HepG2 (cell line): Measurements from ENCODE around the gene LSM11. TPM values are rescaled to one million over a fixed set of nuclear protein-coding genes. Genes with fewer than 3 reads are reported as not detected.

Experiments
- ATAC-seq: fragments of 200-7000 bp; cut with Tn5 transposase; 3 replicates; pipeline ENCODE4 v1.9.1; 2020; ENCODE audit warnings: mild to moderate bottlenecking, moderate library complexity
- BruUV-seq: library from RNA; stranded (reverse); fragments of 400-500 nt; replicated peaks from 2 replicates; lab custom pipeline; 2021; lab: Mats Ljungman, UMichigan
- CTCF ChIA-PET: fragments of 300-600 bp; formaldehyde crosslinking; extraction: SDS; loops from one replicate; lab custom pipeline; 2021; ENCODE audit warnings: low total read pairs, inconsistent platforms, low intra/inter-chr PET ratio; lab: Yijun Ruan, JAX
- POLR2A ChIA-PET: fragments of 350-600 bp; sonication (Branson Sonifier 250); formaldehyde crosslinking; loops from one replicate; lab custom pipeline; 2020; ENCODE audit warnings: antibody characterized with exemption, inconsistent platforms; lab: Yijun Ruan, JAX
- DNase-seq: peaks from one replicate; pipeline ENCODE4 v3.0.0-alpha.2; 2015; ENCODE audit warnings: low spot score
- FAIRE-seq: peaks from 3 replicates; lab custom pipeline; 2011; peaks lifted over from hg19 to GRCh38; lab: Jason Lieb, UNC
- H2AFZ ChIP-seq: one replicate; pipeline ENCODE4 v1.6.1; 2011; ENCODE audit warnings: low read length, inconsistent platforms
- H3K27ac ChIP-seq: fragments of 300-600 bp; 3 replicates; pipeline ENCODE4 v1.8.0; 2011; ENCODE audit warnings: mixed run types, mild to moderate bottlenecking, mixed read lengths, low read length, inconsistent platforms; ENCODE audit not compliant: insufficient read depth; ENCODE audit errors: extremely low read length
- H3K27me3 ChIP-seq, 2 experiments: fragments of 200-600 bp in 1 of 2; 2 replicates in 1 of 2; 3 replicates in 1 of 2; pipeline versions ENCODE4 v1.6.0 to v1.8.0; 2011; ENCODE audit warnings: low read length in 2 of 2, mild to moderate bottlenecking in 2 of 2, moderate library complexity in 2 of 2, inconsistent platforms in 1 of 2; ENCODE audit not compliant: insufficient read depth in 2 of 2, control insufficient read depth in 1 of 2
- H3K36me3 ChIP-seq, 2 experiments: fragments of 200-600 bp in 1 of 2; replicated peaks in 1 of 2; 2 replicates in 1 of 2; 3 replicates in 1 of 2; pipeline versions ENCODE4 v1.5.1 to v1.8.0; 2011; ENCODE audit warnings: low read length in 2 of 2, inconsistent platforms in 1 of 2; ENCODE audit not compliant: insufficient read depth in 2 of 2, control insufficient read depth in 1 of 2
- H3K4me1 ChIP-seq: 2 replicates; pipeline ENCODE4 v1.5.1; 2012; ENCODE audit warnings: low read length, inconsistent platforms; ENCODE audit not compliant: insufficient read depth
- H3K4me2 ChIP-seq: 2 replicates; pipeline ENCODE4 v1.6.0; 2011; ENCODE audit warnings: low read depth, low read length, inconsistent platforms
- H3K4me3 ChIP-seq, 3 experiments: fragments of 200-600 bp in 1 of 3; sonication (generic), shearing (Covaris generic) in 1 of 3; replicated peaks in 1 of 3; 2 replicates each; pipeline ENCODE4 v1.5.1; 2011 to 2016; ENCODE audit warnings: low read length in 3 of 3, inconsistent platforms in 2 of 3, low read depth in 2 of 3, mild to moderate bottlenecking in 2 of 3, control low read depth in 1 of 3, mixed read lengths in 1 of 3; ENCODE audit not compliant: insufficient read depth in 1 of 3
- H3K79me2 ChIP-seq: one replicate; pipeline ENCODE4 v1.6.1; 2011; ENCODE audit warnings: low read length, inconsistent platforms; ENCODE audit not compliant: insufficient read depth
- H3K9ac ChIP-seq: 2 replicates; pipeline ENCODE4 v1.6.0; 2011; ENCODE audit warnings: mild to moderate bottlenecking, low read depth, low read length, inconsistent platforms; ENCODE audit not compliant: insufficient read depth
- H3K9me3 ChIP-seq: 2 replicates; pipeline ENCODE4 v1.5.1; 2012; ENCODE audit warnings: mild to moderate bottlenecking, low read length
- H4K20me1 ChIP-seq: 2 replicates; pipeline ENCODE4 v1.6.0; 2011; ENCODE audit warnings: inconsistent platforms, mild to moderate bottlenecking, low read length, moderate library complexity; ENCODE audit not compliant: insufficient read depth
- GZF1 ChIP-seq: sonication (generic); formaldehyde crosslinking; IDR thresholded peaks from 2 replicates; pipeline ENCODE4 v1.5.1; 2020; ENCODE audit warnings: mild to moderate bottlenecking, missing genetic modification reagents
- HNRNPLL ChIP-seq: fragments of 200-400 bp; formaldehyde crosslinking; IDR thresholded peaks from 2 replicates; pipeline ENCODE4 v1.6.1; 2017; ENCODE audit warnings: mild to moderate bottlenecking, low read depth, low read length; ENCODE audit not compliant: poor library complexity, severe bottlenecking
- MAFG ChIP-seq: sonication (generic); formaldehyde crosslinking; IDR thresholded peaks from 2 replicates; pipeline ENCODE4 v1.5.1; 2020; ENCODE audit warnings: mild to moderate bottlenecking, missing genetic modification reagents
- MEF2D ChIP-seq: sonication (generic); formaldehyde crosslinking; IDR thresholded peaks from 2 replicates; pipeline ENCODE4 v1.5.1; 2020; ENCODE audit warnings: mild to moderate bottlenecking, missing genetic modification reagents
- SMAD1 ChIP-seq: sonication (generic); formaldehyde crosslinking; IDR thresholded peaks from 2 replicates; pipeline ENCODE4 v1.4.0; 2020; ENCODE audit warnings: missing genetic modification reagents, low read depth, mild to moderate bottlenecking, borderline replicate concordance
- TOE1 ChIP-seq: sonication (generic); formaldehyde crosslinking; IDR thresholded peaks from 2 replicates; pipeline ENCODE4 v1.4.0; 2020; ENCODE audit warnings: mild to moderate bottlenecking, missing genetic modification reagents
- ZMYM4 ChIP-seq: sonication (generic); formaldehyde crosslinking; IDR thresholded peaks from 2 replicates; pipeline ENCODE4 v1.8.1; 2023; ENCODE audit warnings: mild to moderate bottlenecking, missing genetic modification reagents
- ZNF616 ChIP-seq: sonication (generic); formaldehyde crosslinking; IDR thresholded peaks from 2 replicates; pipeline ENCODE4 v1.5.0; 2020; ENCODE audit warnings: low read depth, mild to moderate bottlenecking, missing genetic modification reagents
- ZNF766 ChIP-seq: sonication (generic); formaldehyde crosslinking; IDR thresholded peaks from 2 replicates; pipeline ENCODE4 v1.5.0; 2020; ENCODE audit warnings: missing genetic modification reagents, borderline replicate concordance
- ZNF788 ChIP-seq: sonication (generic); formaldehyde crosslinking; IDR thresholded peaks from 2 replicates; pipeline ENCODE4 v1.5.0; 2020; ENCODE audit warnings: mild to moderate bottlenecking, missing genetic modification reagents, borderline replicate concordance
- WGBS: methylation state at CpG from one replicate; pipeline ENCODE4 v1.1.6; 2017; ENCODE audit warnings: low lambda C conversion rate; 5-methylcytosine and 5-hydroxymethylcytosine counted together
- in situ Hi-C: cut with HindIII; loops from 2 replicates; pipeline ENCODE4 v1.10.0; 2017; ENCODE audit warnings: low pct_unique_long_range_greater_than_20kb; ENCODE audit not compliant: extremely low pct_ligation_motif_present
- intact Hi-C: fragments of 100-400 bp; cut with micrococcal nuclease; formaldehyde crosslinking; loops from one replicate; pipeline ENCODE4 v1.10.0; 2022; ENCODE audit not compliant: unreplicated experiment
- polyA plus RNA-seq, 8 experiments: library from polyadenylated mRNA; depleted of rRNA in 3 of 8; stranded (reverse) in 7 of 8; unstranded in 1 of 8; fragments of >200 nt; fragmentation: Illumina TruSeq in 4 of 8; extraction: Trizol in 4 of 8; gene quantifications; 2 replicates each; pipeline versions ENCODE4 v1.2.1 to v1.2.3, GENCODE V29; 2011 to 2016; ENCODE audit warnings: low read depth in 4 of 8, missing spikeins in 1 of 8, mixed read lengths in 1 of 8; ENCODE audit not compliant: insufficient read depth in 1 of 8
- total RNA-seq, 5 experiments: library from RNA; depleted of rRNA; stranded (reverse); fragments of >200 nt; fragmentation: Illumina TruSeq; extraction: Trizol; gene quantifications; 2 replicates each; pipeline ENCODE4 v1.2.3, GENCODE V29; 2016; ENCODE audit warnings: low read depth in 1 of 5
- TF ChIP-seq, protein P1 (sequence below): sonication (generic); formaldehyde crosslinking; IDR thresholded peaks from 2 replicates; pipeline ENCODE4 v1.4.0; 2020; ENCODE audit warnings: missing genetic modification reagents

The LSM11 gene
- total and polyA plus RNA-seq, 2 of the 13 experiments (the other 11 are each of a cell fraction or from before 2014, with no cell fraction given) = 4.5 to 7.2 TPM

DNA sequence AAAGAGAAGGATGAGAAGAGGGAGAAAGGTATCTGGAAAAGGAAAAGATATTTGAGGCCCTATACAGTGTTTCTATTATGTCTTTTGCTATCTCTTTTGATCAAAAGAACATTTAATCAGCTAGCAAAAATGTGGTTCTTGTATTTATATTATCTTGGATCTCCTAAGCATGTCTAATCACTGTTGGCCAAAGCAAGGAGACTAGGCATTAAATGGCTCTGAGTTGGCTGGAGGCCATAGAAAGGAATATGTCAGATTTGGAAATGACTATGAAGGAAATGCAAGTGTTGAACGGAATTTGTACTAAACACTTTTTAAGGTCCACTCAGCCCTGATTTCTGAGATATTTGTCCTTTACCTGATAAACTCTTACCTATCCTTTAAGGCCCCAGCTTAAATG lies 34.6 kb upstream of the LSM11 start:
- H3K9ac ChIP-seq = no peak overlapping the region
- TF ChIP-seq TOE1 (CRISPR knock-in tag) = no peak
- TF ChIP-seq, all 625 proteins: peak for 0
- 0% methylated on average over 1 of the region's 1 CpG for WGBS
- H3K27ac ChIP-seq = no peak overlapping the region
- no peak for ATAC-seq
- no peak for DNase-seq
- no peaks in the 10 kb centered on the region for H3K4me1 ChIP-seq
- BruUV-seq = no TSS peak
- H3K79me2 ChIP-seq = no peaks in the 10 kb centered on the region
- H3K4me2 ChIP-seq = no peak overlapping the region
- H3K9me3 ChIP-seq = no peaks in the 10 kb centered on the region
- ChIA-PET CTCF (no interaction called here), POLR2A (no interaction called here)
- no peaks in the 10 kb centered on the region for H3K36me3 ChIP-seq
- intact Hi-C loops = no loop called here
- no peaks in the 10 kb centered on the region for H4K20me1 ChIP-seq
- H3K27me3 ChIP-seq = peaks cover 0 to 5% of the 10 kb centered on the region in 2 experiments; a peak in 1 of 5 replicates
- H2AFZ ChIP-seq = no peak overlapping the region
- no peak for FAIRE-seq
- in situ Hi-C loops = no loop called here
- H3K4me3 ChIP-seq = no peak overlapping the region

DNA sequence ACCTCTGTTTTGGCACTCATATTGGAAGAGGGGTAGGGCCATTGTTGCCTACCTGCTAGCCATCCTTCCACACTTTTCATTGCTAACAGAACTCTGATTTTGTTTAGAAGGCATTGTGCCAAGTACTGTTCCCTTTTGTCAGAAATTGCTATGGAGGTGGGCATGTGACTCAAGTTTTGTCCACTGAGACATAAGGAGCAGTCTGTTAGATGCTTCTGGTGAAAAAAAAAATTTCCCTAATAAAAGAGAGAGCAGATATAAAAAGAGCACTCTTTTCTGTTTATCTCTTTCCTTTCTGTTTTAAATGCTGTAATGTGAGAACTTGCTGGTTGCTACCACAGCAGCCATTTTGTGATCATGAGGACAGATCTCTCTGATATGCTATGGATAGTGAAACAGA lies 34.2 kb upstream of the LSM11 start:
- Histone ChIP-seq H3K4me3 (no peak overlapping the region), H3K79me2 (no peaks in the 10 kb centered on the region), H2AFZ (no peak overlapping the region), H3K36me3 (no peaks in the 10 kb centered on the region), H3K9ac (no peak overlapping the region), H3K4me1 (no peaks in the 10 kb centered on the region), H4K20me1 (no peaks in the 10 kb centered on the region), H3K27ac (no peak overlapping the region), H3K4me2 (no peak overlapping the region), H3K9me3 (no peaks in the 10 kb centered on the region), H3K27me3 (peaks cover 0 to 5% of the 10 kb centered on the region in 2 experiments; a peak in 1 of 5 replicates)
- ATAC-seq (no peak), FAIRE-seq (no peak), DNase-seq (no peak)
- POLR2A ChIA-PET = no interaction called here
- intact Hi-C loops (no loop called here), in situ Hi-C loops (no loop called here)
- TF ChIP-seq HNRNPLL (no peak), ZNF788 (no peak), SMAD1 (CRISPR knock-in tag) (no peak), GZF1 (CRISPR knock-in tag) (no peak), MEF2D (CRISPR knock-in tag) (no peak), ZNF616 (CRISPR knock-in tag) (no peak), ZMYM4 (no peak), MAFG (CRISPR knock-in tag) (no peak), ZNF766 (no peak)
- TF ChIP-seq, protein P1, sequence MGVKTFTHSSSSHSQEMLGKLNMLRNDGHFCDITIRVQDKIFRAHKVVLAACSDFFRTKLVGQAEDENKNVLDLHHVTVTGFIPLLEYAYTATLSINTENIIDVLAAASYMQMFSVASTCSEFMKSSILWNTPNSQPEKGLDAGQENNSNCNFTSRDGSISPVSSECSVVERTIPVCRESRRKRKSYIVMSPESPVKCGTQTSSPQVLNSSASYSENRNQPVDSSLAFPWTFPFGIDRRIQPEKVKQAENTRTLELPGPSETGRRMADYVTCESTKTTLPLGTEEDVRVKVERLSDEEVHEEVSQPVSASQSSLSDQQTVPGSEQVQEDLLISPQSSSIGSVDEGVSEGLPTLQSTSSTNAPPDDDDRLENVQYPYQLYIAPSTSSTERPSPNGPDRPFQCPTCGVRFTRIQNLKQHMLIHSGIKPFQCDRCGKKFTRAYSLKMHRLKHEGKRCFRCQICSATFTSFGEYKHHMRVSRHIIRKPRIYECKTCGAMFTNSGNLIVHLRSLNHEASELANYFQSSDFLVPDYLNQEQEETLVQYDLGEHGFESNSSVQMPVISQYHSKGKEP = no peak
- CTCF ChIA-PET = no interaction called here
- no TSS peak for BruUV-seq
